Measurements from ENCODE around the gene FAS.

The FAS gene

GRCh38 chr10:89035461-89035860, 44.9 kb downstream of the FAS start:
- Histone ChIP-seq H3K4me3 (ENCODE audit: low read length) (no peak overlapping the region), H3K27ac (ENCODE audit: low read length) (no peak overlapping the region), H4K20me1 (ENCODE audit: insufficient read depth, low read length) (no peaks in the 10 kb centered on the region), H3K27me3 (ENCODE audit: low read depth, low read length) (no peaks in the 10 kb centered on the region), H3K79me2 (ENCODE audit: low read length) (no peaks in the 10 kb centered on the region), H3K36me3 (replicated peaks; ENCODE audit: low read depth, low read length) (no peaks in the 10 kb centered on the region), H2AFZ (ENCODE audit: low read depth, low read length) (no peak overlapping the region), H3K9me3 (ENCODE audit: insufficient read depth, low read length) (no peaks in the 10 kb centered on the region), H3K4me2 (ENCODE audit: low read length) (no peak overlapping the region), H3K9ac (ENCODE audit: low read length) (no peak overlapping the region), H3K4me1 (ENCODE audit: low read length) (peaks cover 32% of the 10 kb centered on the region)
- TF ChIP-seq CTCF (IDR thresholded peaks at IDR 0.05; ENCODE audit: low read depth, low read length) = no peak
- no peak for TF ChIP-seq EZH2phosphoT487 (IDR thresholded peaks at IDR 0.05; ENCODE audit: low read depth)

- Histone ChIP-seq H3K27me3 (ENCODE audit: low read depth, low read length) (no peaks in the 10 kb centered on the region), H3K9ac (ENCODE audit: low read length) (no peak overlapping the region), H3K36me3 (replicated peaks; ENCODE audit: low read depth, low read length) (no peaks in the 10 kb centered on the region), H2AFZ (ENCODE audit: low read depth, low read length) (no peak overlapping the region), H4K20me1 (ENCODE audit: insufficient read depth, low read length) (no peaks in the 10 kb centered on the region), H3K9me3 (ENCODE audit: insufficient read depth, low read length) (no peaks in the 10 kb centered on the region), H3K4me1 (ENCODE audit: low read length) (peaks cover 16% of the 10 kb centered on the region), H3K4me3 (ENCODE audit: low read length) (no peak overlapping the region), H3K4me2 (ENCODE audit: low read length) (no peak overlapping the region), H3K27ac (ENCODE audit: low read length) (no peak overlapping the region), H3K79me2 (ENCODE audit: low read length) (no peaks in the 10 kb centered on the region)
- TF ChIP-seq EZH2phosphoT487 (IDR thresholded peaks at IDR 0.05; ENCODE audit: low read depth) (no peak), CTCF (IDR thresholded peaks at IDR 0.05; ENCODE audit: low read depth, low read length) (no peak)
Observed at GRCh38 chr10:89037096-89037495, 46.5 kb downstream of the FAS start.

GRCh38 chr10:89042562-89042961, 52.0 kb downstream of the FAS start:
- H3K27me3 ChIP-seq (ENCODE audit: low read depth, low read length) = no peaks in the 10 kb centered on the region
- H2AFZ ChIP-seq (ENCODE audit: low read depth, low read length) = no peak overlapping the region
- TF ChIP-seq EZH2phosphoT487 (IDR thresholded peaks at IDR 0.05; ENCODE audit: low read depth) = no peak
- TF ChIP-seq CTCF (IDR thresholded peaks at IDR 0.05; ENCODE audit: low read depth, low read length) = no peak

GRCh38 chr10:89043052-89043451, 52.5 kb downstream of the FAS start:
- no peak overlapping the region for H3K27ac ChIP-seq (ENCODE audit: low read length)
- no peaks in the 10 kb centered on the region for H4K20me1 ChIP-seq (ENCODE audit: insufficient read depth, low read length)
- H3K36me3 ChIP-seq (replicated peaks; ENCODE audit: low read depth, low read length) = no peaks in the 10 kb centered on the region
- H3K4me3 ChIP-seq (ENCODE audit: low read length) = no peak overlapping the region
- H3K79me2 ChIP-seq (ENCODE audit: low read length) = no peaks in the 10 kb centered on the region
- H3K9me3 ChIP-seq (ENCODE audit: insufficient read depth, low read length) = no peaks in the 10 kb centered on the region
- H3K27me3 ChIP-seq (ENCODE audit: low read depth, low read length) = no peaks in the 10 kb centered on the region
- H3K4me2 ChIP-seq (ENCODE audit: low read length) = no peak overlapping the region
- no peak overlapping the region for H2AFZ ChIP-seq (ENCODE audit: low read depth, low read length)
- TF ChIP-seq CTCF (IDR thresholded peaks at IDR 0.05; ENCODE audit: low read depth, low read length) (no peak), EZH2phosphoT487 (IDR thresholded peaks at IDR 0.05; ENCODE audit: low read depth) (no peak)
- no peaks in the 10 kb centered on the region for H3K4me1 ChIP-seq (ENCODE audit: low read length)
- no peak overlapping the region for H3K9ac ChIP-seq (ENCODE audit: low read length)

More at GRCh38 chr10:89042562-89042961, 52.0 kb downstream of the FAS start:
- H3K4me3 ChIP-seq (ENCODE audit: low read length) = no peak overlapping the region
- H3K9me3 ChIP-seq (ENCODE audit: insufficient read depth, low read length) = no peaks in the 10 kb centered on the region
- no peaks in the 10 kb centered on the region for H4K20me1 ChIP-seq (ENCODE audit: insufficient read depth, low read length)
- H3K27ac ChIP-seq (ENCODE audit: low read length) = no peak overlapping the region
- H3K4me1 ChIP-seq (ENCODE audit: low read length) = no peaks in the 10 kb centered on the region
- H3K79me2 ChIP-seq (ENCODE audit: low read length) = no peaks in the 10 kb centered on the region
- H3K36me3 ChIP-seq (replicated peaks; ENCODE audit: low read depth, low read length) = no peaks in the 10 kb centered on the region
- H3K4me2 ChIP-seq (ENCODE audit: low read length) = no peak overlapping the region
- H3K9ac ChIP-seq (ENCODE audit: low read length) = no peak overlapping the region
